ENCODE results near the gene KAT2B.

DNA sequence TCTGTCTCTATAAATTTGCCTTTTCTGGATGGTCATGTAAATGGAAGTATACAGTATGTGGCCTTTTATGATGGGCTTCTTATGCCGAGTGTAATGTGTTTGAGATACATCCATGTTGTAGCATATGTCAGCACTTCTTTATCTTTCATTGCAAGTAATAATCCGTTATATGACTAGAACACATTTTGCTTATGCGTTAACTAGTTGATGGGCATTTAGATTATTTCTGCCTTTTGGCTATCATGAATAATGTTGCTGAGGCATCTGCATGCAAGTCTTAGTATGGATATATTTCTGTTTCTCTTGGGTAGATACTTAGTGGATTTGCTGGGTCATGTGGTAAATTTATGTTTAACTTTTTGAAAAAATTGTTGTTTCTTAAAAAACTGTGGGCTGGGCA lies 19.7 kb downstream of the KAT2B start:
- TF ChIP-seq, protein P1, sequence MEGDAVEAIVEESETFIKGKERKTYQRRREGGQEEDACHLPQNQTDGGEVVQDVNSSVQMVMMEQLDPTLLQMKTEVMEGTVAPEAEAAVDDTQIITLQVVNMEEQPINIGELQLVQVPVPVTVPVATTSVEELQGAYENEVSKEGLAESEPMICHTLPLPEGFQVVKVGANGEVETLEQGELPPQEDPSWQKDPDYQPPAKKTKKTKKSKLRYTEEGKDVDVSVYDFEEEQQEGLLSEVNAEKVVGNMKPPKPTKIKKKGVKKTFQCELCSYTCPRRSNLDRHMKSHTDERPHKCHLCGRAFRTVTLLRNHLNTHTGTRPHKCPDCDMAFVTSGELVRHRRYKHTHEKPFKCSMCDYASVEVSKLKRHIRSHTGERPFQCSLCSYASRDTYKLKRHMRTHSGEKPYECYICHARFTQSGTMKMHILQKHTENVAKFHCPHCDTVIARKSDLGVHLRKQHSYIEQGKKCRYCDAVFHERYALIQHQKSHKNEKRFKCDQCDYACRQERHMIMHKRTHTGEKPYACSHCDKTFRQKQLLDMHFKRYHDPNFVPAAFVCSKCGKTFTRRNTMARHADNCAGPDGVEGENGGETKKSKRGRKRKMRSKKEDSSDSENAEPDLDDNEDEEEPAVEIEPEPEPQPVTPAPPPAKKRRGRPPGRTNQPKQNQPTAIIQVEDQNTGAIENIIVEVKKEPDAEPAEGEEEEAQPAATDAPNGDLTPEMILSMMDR (conservative IDR thresholded peaks at IDR 0.05 in 1 of 2, IDR thresholded peaks at IDR 0.05 in 1 of 2; ENCODE audit: extremely low read depth in 1 of 2, insufficient read depth in 1 of 2, low read depth in 1 of 2, low read length in 2 of 2) = no peak
- TF ChIP-seq EZH2 (IDR thresholded peaks at IDR 0.05; ENCODE audit: borderline replicate concordance, low read length) = no peak

All from mammary epithelial cell (primary cell).